MCF 10A (cell line): ENCODE data around the gene ANKMY2. TPM values are rescaled to one million over a fixed set of nuclear protein-coding genes. Genes with fewer than 3 reads are reported as not detected.

ENCODE experiments used
- BruUV-seq: library from RNA; stranded (reverse); fragments of 400-500 nt; replicated peaks from 2 replicates; lab custom pipeline; 2021; lab: Mats Ljungman, UMichigan
- CTCF ChIA-PET: fragments of 300-600 bp; sonication (Branson Sonifier 250); formaldehyde crosslinking; extraction: SDS; loops from one replicate; lab custom pipeline; 2021; ENCODE audit warnings: antibody characterized with exemption, inconsistent platforms; lab: Yijun Ruan, JAX
- POLR2A ChIA-PET: fragments of 300-600, 350-650 bp; sonication (Branson Sonifier 250); formaldehyde crosslinking; extraction: SDS; loops from one replicate; lab custom pipeline; 2020; ENCODE audit warnings: antibody characterized with exemption, inconsistent platforms; lab: Yijun Ruan, JAX
- DNase-seq: peaks from one replicate; pipeline ENCODE4 v3.0.0-alpha.2; 2018; ENCODE audit not compliant: unreplicated experiment
- H3K27ac Mint-ChIP-seq: one replicate; pipeline ENCODE4 v1.8.0; 2022; ENCODE audit warnings: mild to moderate bottlenecking, low read depth, mixed read lengths; ENCODE audit not compliant: unreplicated experiment
- H3K27me3 Mint-ChIP-seq: one replicate; pipeline ENCODE4 v1.8.0; 2022; ENCODE audit warnings: mixed read lengths; ENCODE audit not compliant: insufficient read depth, unreplicated experiment
- H3K36me3 Mint-ChIP-seq: one replicate; pipeline ENCODE4 v1.8.0; 2022; ENCODE audit warnings: mild to moderate bottlenecking, moderate library complexity, mixed read lengths; ENCODE audit not compliant: insufficient read depth, unreplicated experiment
- H3K4me1 Mint-ChIP-seq: one replicate; pipeline ENCODE4 v1.8.0; 2022; ENCODE audit warnings: mixed read lengths; ENCODE audit not compliant: insufficient read depth, unreplicated experiment
- H3K4me3 Mint-ChIP-seq: one replicate; pipeline ENCODE4 v1.8.0; 2022; ENCODE audit warnings: mild to moderate bottlenecking, moderate library complexity, mixed read lengths; ENCODE audit not compliant: unreplicated experiment
- H3K9me3 Mint-ChIP-seq: one replicate; pipeline ENCODE4 v1.8.0; 2022; ENCODE audit warnings: mixed read lengths; ENCODE audit not compliant: unreplicated experiment
- CTCF ChIP-seq: fragments of 200-600 bp; IDR thresholded peaks from one replicate; pipeline ENCODE4 v1.8.0; 2022; ENCODE audit warnings: antibody characterized with exemption, mild to moderate bottlenecking; ENCODE audit not compliant: unreplicated experiment
- intact Hi-C: fragments of 100-400 bp; cut with micrococcal nuclease; formaldehyde crosslinking; loops from 2 replicates; pipeline ENCODE4 v1.14.1; 2022
- total RNA-seq: library from RNA; stranded (reverse); gene quantifications from 2 replicates; pipeline ENCODE4 v1.2.3, GENCODE V29; 2022

The ANKMY2 gene
- total RNA-seq, 1 experiment from 2014 or later: 14.3 TPM

- H3K27ac Mint-ChIP-seq: no peak overlapping the region
- ChIA-PET CTCF (interaction anchor here (0.7 to 4.1 kb wide), 37 partner anchors 9 to 1816 kb away, joined by 3 to 78 read pairs (median 5); partner anchors contain the start of gene SOSTDC1), POLR2A (interaction anchor here (0.6 to 1.2 kb wide), 3 partner anchors 199 to 486 kb away, joined by 3 to 6 read pairs (median 4); no protein-coding TSS in a partner anchor)
- no peaks in the 10 kb centered on the region for H3K4me1 Mint-ChIP-seq
- TF ChIP-seq CTCF: no peak
- H3K4me3 Mint-ChIP-seq: no peak overlapping the region
- BruUV-seq: no TSS peak
- intact Hi-C loops: no loop called here
- DNase-seq: no peak
- peaks cover 11% of the 10 kb centered on the region for H3K27me3 Mint-ChIP-seq
- H3K9me3 Mint-ChIP-seq: no peaks in the 10 kb centered on the region
- peaks cover 6% of the 10 kb centered on the region for H3K36me3 Mint-ChIP-seq
Observed at GRCh38 chr7:16564023-16564380, 81.6 kb downstream of the ANKMY2 start.

- peaks cover 5% of the 10 kb centered on the region for H3K27me3 Mint-ChIP-seq
- BruUV-seq: no TSS peak
- intact Hi-C loops: no loop called here
- no peak for TF ChIP-seq CTCF
- H3K4me3 Mint-ChIP-seq: no peak overlapping the region
- peaks cover 6% of the 10 kb centered on the region for H3K36me3 Mint-ChIP-seq
- no peak for DNase-seq
- H3K27ac Mint-ChIP-seq: no peak overlapping the region
- H3K4me1 Mint-ChIP-seq: no peaks in the 10 kb centered on the region
- CTCF ChIA-PET: interaction anchor here (0.7 to 4.1 kb wide), 11 partner anchors 20 to 486 kb away, joined by 3 to 78 read pairs (median 4); no protein-coding TSS in a partner anchor
- POLR2A ChIA-PET: interaction anchor here (0.6 to 0.7 kb wide), 2 partner anchors 198 to 456 kb away, joined by 3 read pairs; no protein-coding TSS in a partner anchor
- H3K9me3 Mint-ChIP-seq: no peaks in the 10 kb centered on the region
Observed at GRCh38 chr7:16563281-16564022, 82.1 kb downstream of the ANKMY2 start.

- H3K4me3 Mint-ChIP-seq: no peak overlapping the region
- no peaks in the 10 kb centered on the region for H3K4me1 Mint-ChIP-seq
- DNase-seq: no peak
- no peak overlapping the region for H3K27ac Mint-ChIP-seq
- H3K27me3 Mint-ChIP-seq: no peaks in the 10 kb centered on the region
- CTCF ChIA-PET: interaction anchor here (0.7 to 1.5 kb wide), 10 partner anchors 70 to 1464 kb away, joined by 3 to 6 read pairs (median 4); no protein-coding TSS in a partner anchor
- H3K9me3 Mint-ChIP-seq: no peaks in the 10 kb centered on the region
- no TSS peak for BruUV-seq
- H3K36me3 Mint-ChIP-seq: no peaks in the 10 kb centered on the region
- intact Hi-C loops: no loop called here
- POLR2A ChIA-PET: interaction anchor here (0.7 kb wide), 1 partner anchor 455 kb away, joined by 3 read pairs; no protein-coding TSS in a partner anchor
- no peak for TF ChIP-seq CTCF
Observed at GRCh38 chr7:16562456-16563220, 82.9 kb downstream of the ANKMY2 start.

DNA sequence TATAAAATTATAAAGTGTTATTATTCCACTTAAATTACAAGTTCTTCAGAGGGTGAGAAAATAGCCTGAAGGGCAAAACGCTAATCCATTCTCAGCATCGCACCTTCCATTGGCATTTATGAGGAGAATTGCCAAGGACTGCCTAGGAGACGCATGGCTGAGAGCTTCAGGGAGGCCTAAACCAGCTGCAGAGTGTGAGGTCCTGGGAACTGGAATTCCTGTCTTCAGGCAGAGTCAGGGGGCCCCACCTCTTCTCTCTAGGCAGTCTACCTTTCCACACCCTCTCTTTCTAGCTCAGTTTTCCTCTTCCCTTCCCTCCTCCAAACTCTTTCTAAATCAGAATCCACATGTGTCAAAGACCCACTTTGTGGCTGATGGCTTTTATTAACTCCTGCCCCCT is 83.6 kb downstream of the ANKMY2 start:
- CTCF ChIA-PET: interaction anchor here (0.6 to 3.1 kb wide), 9 partner anchors 94 to 1464 kb away, joined by 3 to 11 read pairs (median 4); no protein-coding TSS in a partner anchor
- intact Hi-C loops: no loop called here

More for the DNA sequence above, 83.6 kb downstream of the ANKMY2 start:
- Mint-ChIP-seq H3K9me3 (no peaks in the 10 kb centered on the region), H3K27me3 (no peaks in the 10 kb centered on the region), H3K4me1 (no peaks in the 10 kb centered on the region), H3K27ac (no peak overlapping the region), H3K4me3 (no peak overlapping the region), H3K36me3 (no peaks in the 10 kb centered on the region)
- no peak for TF ChIP-seq CTCF
- BruUV-seq: no TSS peak
- DNase-seq: no peak
- POLR2A ChIA-PET: no interaction called here
